GM12878 (cell line): Measurements from ENCODE around the gene TBC1D19. TPM values are rescaled to one million over a fixed set of nuclear protein-coding genes. Genes with fewer than 3 reads are reported as not detected.

ENCODE experiments used
- ATAC-seq: fragments of 200-7000 bp; cut with Tn5 transposase; 3 replicates; pipeline ENCODE4 v1.9.1; 2020; ENCODE audit warnings: mild to moderate bottlenecking, moderate library complexity
- BruUV-seq: library from RNA; stranded (reverse); fragments of 400-500 nt; replicated peaks from 2 replicates; lab custom pipeline; 2021; lab: Mats Ljungman, UMichigan
- CTCF ChIA-PET: fragments of 300-600 bp; sonication (Branson Sonifier 250); formaldehyde crosslinking; extraction: SDS; loops from one replicate; lab custom pipeline; 2021; ENCODE audit warnings: inconsistent platforms; lab: Yijun Ruan, JAX
- POLR2A ChIA-PET: fragments of 350-600 bp; formaldehyde crosslinking; extraction: SDS; loops from one replicate; lab custom pipeline; 2021; ENCODE audit warnings: inconsistent platforms; lab: Charles Lee
- RAD21 ChIA-PET: fragments of 300-600 bp; sonication (Branson Sonifier 250); formaldehyde crosslinking; loops from one replicate; lab custom pipeline; 2023; ENCODE audit warnings: antibody characterized with exemption; ENCODE audit not compliant: unreplicated experiment; lab: Charles Lee
- SMC1A ChIA-PET: fragments of 300-600 bp; sonication (Branson Sonifier 250); formaldehyde crosslinking; loops from one replicate; lab custom pipeline; 2023; ENCODE audit not compliant: unreplicated experiment, uncharacterized antibody; lab: Charles Lee
- DNase-seq: peaks from one replicate; pipeline ENCODE4 v3.0.0-alpha.2; 2011; ENCODE audit warnings: low read depth, low spot score
- FAIRE-seq: peaks from 3 replicates; lab custom pipeline; 2011; peaks lifted over from hg19 to GRCh38; lab: Jason Lieb, UNC
- H2AFZ ChIP-seq: 2 replicates; pipeline ENCODE4 v1.6.0; 2011; ENCODE audit warnings: low read depth, low read length, control low read depth; ENCODE audit not compliant: control insufficient read depth
- H3K27ac ChIP-seq: 2 replicates; pipeline ENCODE4 v1.5.1; 2011; ENCODE audit warnings: control low read depth; ENCODE audit not compliant: control insufficient read depth, insufficient read depth
- H3K27me3 ChIP-seq, 2 experiments: replicated peaks in 1 of 2; 2 replicates each; pipeline versions ENCODE4 v1.6.0 to v1.6.1; 2011; ENCODE audit warnings: low read length in 1 of 2; ENCODE audit not compliant: control insufficient read depth in 2 of 2, insufficient read depth in 2 of 2
- H3K36me3 ChIP-seq, 2 experiments: 2 replicates each; pipeline ENCODE4 v1.5.1; 2011; ENCODE audit warnings: low read length in 1 of 2; ENCODE audit not compliant: control insufficient read depth in 2 of 2, insufficient read depth in 2 of 2
- H3K4me1 ChIP-seq: 2 replicates; pipeline ENCODE4 v1.6.1; 2011; ENCODE audit warnings: mild to moderate bottlenecking, low read length, moderate library complexity, mixed read lengths; ENCODE audit not compliant: control insufficient read depth, insufficient read depth
- H3K4me2 ChIP-seq: 2 replicates; pipeline ENCODE4 v1.6.0; 2011; ENCODE audit warnings: control low read depth; ENCODE audit not compliant: control insufficient read depth, insufficient read depth
- H3K4me3 ChIP-seq: fragments of 200-600 bp; sonication (generic); 2 replicates; pipeline ENCODE4 v1.5.1; 2016
- H3K79me2 ChIP-seq: 2 replicates; pipeline ENCODE4 v1.6.0; 2011; ENCODE audit warnings: low read length; ENCODE audit not compliant: control insufficient read depth, insufficient read depth
- H3K9ac ChIP-seq: 2 replicates; pipeline ENCODE4 v1.8.0; 2011; ENCODE audit warnings: low read length, control low read depth, mixed read lengths; ENCODE audit not compliant: control insufficient read depth, insufficient read depth
- H3K9me3 ChIP-seq: replicated peaks from 3 replicates; pipeline ENCODE4 v1.5.1; 2011; ENCODE audit warnings: mild to moderate bottlenecking, low read length; ENCODE audit not compliant: control insufficient read depth, insufficient read depth
- H4K20me1 ChIP-seq: 2 replicates; pipeline ENCODE4 v1.6.0; 2011; ENCODE audit not compliant: control insufficient read depth, insufficient read depth
- BRCA1 ChIP-seq: IDR thresholded peaks from 2 replicates; pipeline ENCODE4 v1.6.1; 2011; ENCODE audit warnings: low read depth, low read length, improper control_type of control experiment
- CBX3 ChIP-seq: fragments of 200-600 bp; sonication (generic); IDR thresholded peaks from 2 replicates; pipeline ENCODE4 v1.6.1; 2016; ENCODE audit warnings: low read depth, borderline replicate concordance
- CHD2 ChIP-seq: IDR thresholded peaks from 2 replicates; pipeline ENCODE4 v1.6.1; 2011; ENCODE audit warnings: low read depth, low read length, improper control_type of control experiment, borderline replicate concordance
- DPF2 ChIP-seq: fragments of 450-650 bp; IDR thresholded peaks from 2 replicates; pipeline ENCODE4 v1.6.1; 2017; ENCODE audit warnings: mild to moderate bottlenecking
- EGR1 ChIP-seq, 2 experiments: IDR thresholded peaks; 1 replicate in 1 of 2; 2 replicates in 1 of 2; pipeline ENCODE4 v1.6.1; 2011 to 2012; ENCODE audit warnings: low read depth in 2 of 2, low read length in 2 of 2, borderline replicate concordance in 1 of 2, mild to moderate bottlenecking in 1 of 2, moderate library complexity in 1 of 2
- ETV6 ChIP-seq, 2 experiments: fragments of 450-650 bp in 1 of 2; IDR thresholded peaks in 1 of 2; conservative IDR thresholded peaks in 1 of 2; 2 replicates each; pipeline ENCODE4 v1.6.1; 2014; ENCODE audit warnings: antibody characterized with exemption in 1 of 2, borderline replicate concordance in 1 of 2, low read depth in 1 of 2, mild to moderate bottlenecking in 1 of 2, moderate library complexity in 1 of 2
- IKZF2 ChIP-seq, 2 experiments: fragments of 450-650 bp; IDR thresholded peaks; 2 replicates each; pipeline ENCODE4 v1.6.1; 2017; ENCODE audit warnings: mild to moderate bottlenecking in 2 of 2, moderate library complexity in 2 of 2
- KAT2A ChIP-seq: conservative IDR thresholded peaks from 2 replicates; pipeline ENCODE4 v1.6.1; 2011; ENCODE audit warnings: low read depth, low read length; ENCODE audit not compliant: control insufficient read depth
- MTA2 ChIP-seq: fragments of 450-650 bp; IDR thresholded peaks from 2 replicates; pipeline ENCODE4 v1.6.1; 2016; ENCODE audit warnings: low read depth, mild to moderate bottlenecking, moderate library complexity
- SIX5 ChIP-seq: IDR thresholded peaks from 2 replicates; pipeline ENCODE4 v1.6.1; 2011; ENCODE audit warnings: mild to moderate bottlenecking, low read depth, low read length, moderate library complexity; ENCODE audit not compliant: severe bottlenecking
- STAT3 ChIP-seq: IDR thresholded peaks from 2 replicates; pipeline ENCODE4 v1.6.1; 2011; ENCODE audit warnings: low read depth, low read length, improper control_type of control experiment
- USF2 ChIP-seq: IDR thresholded peaks from 2 replicates; pipeline ENCODE4 v1.6.1; 2011; ENCODE audit warnings: low read depth, low read length, improper control_type of control experiment, borderline replicate concordance
- YBX1 ChIP-seq: fragments of 450-650 bp; IDR thresholded peaks from 2 replicates; pipeline ENCODE4 v1.6.1; 2016; ENCODE audit warnings: antibody characterized with exemption
- WGBS: methylation state at CpG from one replicate; pipeline ENCODE4 v1.1.6; 2016; ENCODE audit warnings: low lambda C conversion rate; ENCODE audit not compliant: insufficient replicate concordance, insufficient coverage; ENCODE audit errors: missing lambda C conversion rate; 5-methylcytosine and 5-hydroxymethylcytosine counted together
- in situ Hi-C: fragments of 300-500 bp; cut with MboI; formaldehyde crosslinking; loops from 9 replicates; pipeline ENCODE4 v1.14.3; 2018; ENCODE audit warnings: mixed read lengths
- intact Hi-C: fragments of 100-400 bp; cut with micrococcal nuclease; formaldehyde crosslinking; loops from one replicate; pipeline ENCODE4 v1.14.2; 2022; ENCODE audit not compliant: unreplicated experiment
- polyA plus RNA-seq, 11 experiments: library from polyadenylated mRNA; depleted of rRNA in 4 of 11; unstranded in 6 of 11; stranded (reverse) in 5 of 11; fragments of >200 nt; fragmentation: Nextera tagmentation in 4 of 11; fragmentation: Illumina TruSeq in 1 of 11; extraction: Ambion mirVana in 4 of 11; extraction: Trizol in 1 of 11; gene quantifications; 1 replicate in 1 of 11; 2 replicates in 10 of 11; pipeline versions ENCODE4 v1.2.1 to v1.2.3, GENCODE V29; 2011 to 2016; ENCODE audit warnings: inconsistent platforms in 2 of 11, missing spikeins in 2 of 11, low read depth in 1 of 11
- total RNA-seq, 4 experiments: library from RNA; depleted of rRNA in 3 of 4; stranded (reverse); fragments of >200 nt in 3 of 4; fragmentation: Illumina TruSeq in 1 of 4; extraction: Trizol in 1 of 4; gene quantifications; 2 replicates each; pipeline versions ENCODE4 v1.2.1 to v1.2.3, GENCODE V29; 2013 to 2021
- TF ChIP-seq, protein P1 (sequence below): fragments of 450-650 bp; IDR thresholded peaks from 2 replicates; pipeline ENCODE4 v1.6.1; 2017; ENCODE audit warnings: mild to moderate bottlenecking, low read depth, inconsistent platforms; ENCODE audit not compliant: poor library complexity, severe bottlenecking
- TF ChIP-seq, protein P2 (sequence below): fragments of 450-650 bp; IDR thresholded peaks from 2 replicates; pipeline ENCODE4 v1.6.1; 2017; ENCODE audit warnings: borderline replicate concordance

The TBC1D19 gene
- total and polyA plus RNA-seq, 10 of the 15 experiments (the other 5 are each of a cell fraction or from before 2014, with no cell fraction given), result 0.29 to 3.9 (median 2.1) TPM

GRCh38 chr4:26690506-26690905 lies 106.6 kb downstream of the TBC1D19 start:
- RAD21 ChIA-PET, result no interaction called here
- no peaks in the 10 kb centered on the region for H3K36me3 ChIP-seq
- CTCF ChIA-PET, result no interaction called here
- SMC1A ChIA-PET, result no interaction called here
- H3K79me2 ChIP-seq, result no peaks in the 10 kb centered on the region
- WGBS, result 42% methylated on average over 3 of the region's 3 CpGs
- no peaks in the 10 kb centered on the region for H3K9me3 ChIP-seq
- H3K27ac ChIP-seq, result no peak overlapping the region
- ATAC-seq (no peak), FAIRE-seq (no peak), DNase-seq (no peak)
- intact Hi-C loops (no loop called here), in situ Hi-C loops (no loop called here)
- H3K4me3 ChIP-seq, result no peak overlapping the region
- H3K27me3 ChIP-seq, result no peaks in the 10 kb centered on the region
- H4K20me1 ChIP-seq, result no peaks in the 10 kb centered on the region
- POLR2A ChIA-PET, result interaction anchor here (1.3 kb wide), 1 partner anchor 12 kb away, joined by 3 read pairs; no protein-coding TSS in a partner anchor
- no peak overlapping the region for H3K4me2 ChIP-seq
- H2AFZ ChIP-seq, result no peak overlapping the region
- BruUV-seq, result no TSS peak
- no peaks in the 10 kb centered on the region for H3K4me1 ChIP-seq
- H3K9ac ChIP-seq, result no peak overlapping the region
- TF ChIP-seq SIX5 (no peak), CBX3 (no peak), EGR1 (IDR thresholded peaks at IDR 0.05; ENCODE audit: borderline replicate concordance in 1 of 2, low read depth in 2 of 2, low read length in 2 of 2) (no peak), YBX1 (no peak), ETV6 (conservative IDR thresholded peaks at IDR 0.05 in 1 of 2, IDR thresholded peaks at IDR 0.05 in 1 of 2; ENCODE audit: borderline replicate concordance in 1 of 2, low read depth in 1 of 2) (no peak), CHD2 (no peak), USF2 (no peak), DPF2 (no peak), MTA2 (no peak), IKZF2 (IDR thresholded peaks at IDR 0.05) (no peak), KAT2A (no peak), BRCA1 (no peak), STAT3 (no peak)
- TF ChIP-seq, protein P1, sequence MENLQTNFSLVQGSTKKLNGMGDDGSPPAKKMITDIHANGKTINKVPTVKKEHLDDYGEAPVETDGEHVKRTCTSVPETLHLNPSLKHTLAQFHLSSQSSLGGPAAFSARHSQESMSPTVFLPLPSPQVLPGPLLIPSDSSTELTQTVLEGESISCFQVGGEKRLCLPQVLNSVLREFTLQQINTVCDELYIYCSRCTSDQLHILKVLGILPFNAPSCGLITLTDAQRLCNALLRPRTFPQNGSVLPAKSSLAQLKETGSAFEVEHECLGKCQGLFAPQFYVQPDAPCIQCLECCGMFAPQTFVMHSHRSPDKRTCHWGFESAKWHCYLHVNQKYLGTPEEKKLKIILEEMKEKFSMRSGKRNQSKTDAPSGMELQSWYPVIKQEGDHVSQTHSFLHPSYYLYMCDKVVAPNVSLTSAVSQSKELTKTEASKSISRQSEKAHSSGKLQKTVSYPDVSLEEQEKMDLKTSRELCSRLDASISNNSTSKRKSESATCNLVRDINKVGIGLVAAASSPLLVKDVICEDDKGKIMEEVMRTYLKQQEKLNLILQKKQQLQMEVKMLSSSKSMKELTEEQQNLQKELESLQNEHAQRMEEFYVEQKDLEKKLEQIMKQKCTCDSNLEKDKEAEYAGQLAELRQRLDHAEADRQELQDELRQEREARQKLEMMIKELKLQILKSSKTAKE, result no peak
- TF ChIP-seq, protein P2, sequence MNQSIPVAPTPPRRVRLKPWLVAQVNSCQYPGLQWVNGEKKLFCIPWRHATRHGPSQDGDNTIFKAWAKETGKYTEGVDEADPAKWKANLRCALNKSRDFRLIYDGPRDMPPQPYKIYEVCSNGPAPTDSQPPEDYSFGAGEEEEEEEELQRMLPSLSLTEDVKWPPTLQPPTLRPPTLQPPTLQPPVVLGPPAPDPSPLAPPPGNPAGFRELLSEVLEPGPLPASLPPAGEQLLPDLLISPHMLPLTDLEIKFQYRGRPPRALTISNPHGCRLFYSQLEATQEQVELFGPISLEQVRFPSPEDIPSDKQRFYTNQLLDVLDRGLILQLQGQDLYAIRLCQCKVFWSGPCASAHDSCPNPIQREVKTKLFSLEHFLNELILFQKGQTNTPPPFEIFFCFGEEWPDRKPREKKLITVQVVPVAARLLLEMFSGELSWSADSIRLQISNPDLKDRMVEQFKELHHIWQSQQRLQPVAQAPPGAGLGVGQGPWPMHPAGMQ, result no peak
